ENCODE measurements around the gene OR6P1.

The OR6P1 gene

DNA sequence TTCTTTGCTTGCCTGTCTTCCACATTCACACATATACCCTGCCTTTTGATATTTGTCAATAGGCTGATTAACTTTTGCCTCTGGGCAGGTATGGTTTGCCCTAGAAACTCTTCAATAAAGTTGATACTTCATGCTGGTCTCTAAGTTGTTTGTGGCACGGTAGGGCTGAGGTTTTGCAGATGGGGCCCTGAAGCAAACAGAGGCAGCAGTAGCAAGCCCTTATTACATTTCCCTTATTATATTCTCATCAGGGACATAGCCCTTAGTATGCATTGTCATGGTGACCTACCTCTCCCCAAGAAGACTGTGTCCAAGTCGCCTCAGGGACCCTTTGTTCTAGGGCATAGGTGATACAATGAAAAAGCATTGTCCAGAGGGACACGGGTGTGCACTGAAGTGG is at the start of gene OR6P1:
Gene OR6P1, minus strand, starts transcription at position 101 of the 400 bp plus-strand sequence. CDS start 6,976 bp downstream, outside the sequence.
- DNase-seq, result no peak

GRCh38 chr1:158613764-158614163 is 43.4 kb upstream of the OR6P1 start:
- no peak for DNase-seq

GRCh38 chr1:158611916-158612315 is 41.5 kb upstream of the OR6P1 start:
- DNase-seq, result no peak

- DNase-seq, result no peak
Observed at GRCh38 chr1:158607296-158607695, 36.9 kb upstream of the OR6P1 start.

- no peak for DNase-seq
Observed at GRCh38 chr1:158604968-158605367, 34.6 kb upstream of the OR6P1 start, which contains the start of gene OR10Z1. TSS of gene OR10Z1 (plus strand) at chr1:158605268. CDS start at chr1:158606439, 1,171 bp downstream.

GRCh38 chr1:158600735-158601134 is 30.4 kb upstream of the OR6P1 start:
- DNase-seq, result no peak

DNA sequence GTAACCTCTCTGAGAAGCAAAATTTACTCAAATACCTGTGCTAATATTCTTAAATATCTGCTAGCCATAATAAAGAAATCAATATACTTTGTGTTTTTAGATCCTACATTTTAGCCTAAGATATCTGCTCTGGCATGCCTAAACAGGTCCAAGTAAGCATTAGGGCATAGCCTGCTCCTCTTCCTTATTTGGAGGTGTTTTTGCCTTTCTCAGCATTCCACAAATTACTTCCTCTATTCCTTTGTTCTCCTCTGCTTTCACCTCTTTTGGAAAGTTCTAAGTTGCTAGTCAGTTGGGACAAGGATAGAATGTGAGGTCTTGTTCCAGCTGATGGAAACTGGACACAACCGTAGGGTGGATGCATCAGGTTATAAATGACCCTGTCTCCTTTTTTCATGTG is 16.6 kb upstream of the OR6P1 start:
- DNase-seq, result no peak

- no peak for DNase-seq
Observed at GRCh38 chr1:158583962-158584361, 13.6 kb upstream of the OR6P1 start.

DNA sequence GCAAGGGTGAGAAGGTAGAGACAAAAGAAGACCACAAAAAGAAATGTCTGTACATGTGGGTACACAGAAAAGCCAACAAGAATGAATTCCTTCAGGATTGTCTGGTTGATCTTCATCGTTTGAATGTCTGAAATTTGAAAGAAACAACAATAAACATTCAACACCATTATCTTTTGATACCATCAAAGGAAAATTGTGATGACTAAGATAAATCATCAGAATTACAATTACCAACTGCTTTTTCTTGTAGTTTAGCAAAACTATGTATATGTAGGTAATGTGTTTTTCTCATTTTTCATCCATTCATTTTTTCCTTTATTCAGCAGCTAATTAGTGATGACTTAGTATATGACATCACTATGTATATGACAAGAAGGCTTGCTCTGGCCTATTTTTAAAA is 9.4 kb upstream of the OR6P1 start, which contains the start of gene OR10X1:
Gene OR10X1, minus strand, starts transcription at position 167 of the 400 bp plus-strand sequence. Its CDS starts 0 bp downstream, at position 167.
- DNase-seq, result no peak

DNA sequence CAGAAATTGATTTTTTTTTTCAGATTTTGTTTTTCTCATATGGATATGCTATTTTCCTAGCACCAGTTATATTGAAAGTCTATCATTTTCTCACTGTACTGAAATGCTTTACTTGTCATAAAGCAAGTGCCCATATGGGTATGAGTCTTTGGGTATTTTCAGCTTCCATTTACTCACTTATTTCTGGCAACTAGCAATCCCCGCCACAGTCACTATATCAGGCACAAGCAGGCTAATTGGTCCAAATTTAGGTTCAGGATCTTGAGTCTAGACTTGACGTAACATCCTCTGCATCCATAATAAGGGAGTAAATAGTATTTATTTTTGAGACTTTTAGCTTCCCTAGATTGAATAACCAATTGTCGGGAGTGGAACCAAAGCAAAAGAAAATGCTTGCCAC is 7.2 kb upstream of the OR6P1 start:
- DNase-seq, result no peak

DNA sequence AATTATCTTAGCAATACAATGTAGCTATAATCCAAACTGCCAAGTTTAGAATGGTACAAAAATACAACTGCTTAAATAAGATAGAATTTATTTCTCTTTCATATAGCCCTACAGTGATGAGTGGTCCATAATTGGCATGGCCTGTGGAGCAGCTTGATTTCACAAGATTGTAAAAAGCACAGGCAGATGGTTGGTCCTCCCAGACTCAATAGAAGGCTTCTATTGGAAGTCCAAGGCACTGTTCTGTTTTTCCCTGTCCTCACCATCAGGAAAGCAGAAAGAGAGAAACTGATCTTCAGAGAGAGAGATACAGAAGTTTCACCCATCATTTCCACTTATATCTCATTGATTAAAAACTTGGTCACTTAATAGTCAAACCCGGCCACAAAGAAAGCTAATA is 1.8 kb upstream of the OR6P1 start:
- DNase-seq, result no peak

GRCh38 chr1:158564608-158565007 is 5.8 kb downstream of the OR6P1 start:
- no peak for DNase-seq

DNA sequence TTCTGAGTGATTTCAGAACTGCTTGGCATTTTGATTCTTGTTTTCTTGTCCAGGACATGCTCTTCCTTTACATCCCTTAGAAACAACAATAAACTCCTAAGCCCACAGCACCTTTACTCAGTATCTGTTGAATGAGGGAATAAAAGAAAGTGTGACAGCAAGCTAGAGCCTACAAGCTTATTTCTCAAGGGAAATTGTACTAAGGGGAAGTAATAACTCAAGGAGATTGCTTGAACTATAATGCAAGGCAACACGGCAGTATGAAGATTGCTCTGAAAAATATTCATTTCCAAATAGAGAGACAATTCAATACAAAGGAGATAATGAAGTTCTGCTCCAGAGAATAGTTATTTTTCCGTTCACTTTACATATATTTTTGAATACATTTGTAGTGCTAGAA is 6.5 kb downstream of the OR6P1 start:
- DNase-seq, result no peak

DNA sequence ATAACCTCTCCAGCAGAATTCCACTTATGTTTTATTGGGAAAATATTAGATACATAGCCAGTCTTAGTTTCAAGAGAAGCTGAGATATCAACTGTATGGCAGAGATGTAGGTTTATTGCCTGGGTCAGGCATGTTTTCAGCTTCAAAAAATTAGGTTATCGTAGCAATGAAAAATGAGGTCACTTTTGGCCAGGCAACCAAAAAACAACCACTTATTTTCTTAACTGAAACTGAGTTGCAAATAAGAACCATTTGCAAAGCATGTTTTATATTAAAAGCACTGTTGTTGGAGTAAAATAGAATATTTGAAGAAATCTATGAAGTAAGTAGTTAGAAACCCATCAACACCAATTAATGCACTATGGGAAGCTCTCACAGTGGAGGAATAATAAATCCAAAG is 10.7 kb downstream of the OR6P1 start:
- no peak for DNase-seq

GRCh38 chr1:158554352-158554751 is 16.0 kb downstream of the OR6P1 start, which contains the start of gene OR6Y1:
TSS of gene OR6Y1 (minus strand) at chr1:158554405. CDS start at chr1:158548105, 6,300 bp downstream.
- no peak for DNase-seq

DNA sequence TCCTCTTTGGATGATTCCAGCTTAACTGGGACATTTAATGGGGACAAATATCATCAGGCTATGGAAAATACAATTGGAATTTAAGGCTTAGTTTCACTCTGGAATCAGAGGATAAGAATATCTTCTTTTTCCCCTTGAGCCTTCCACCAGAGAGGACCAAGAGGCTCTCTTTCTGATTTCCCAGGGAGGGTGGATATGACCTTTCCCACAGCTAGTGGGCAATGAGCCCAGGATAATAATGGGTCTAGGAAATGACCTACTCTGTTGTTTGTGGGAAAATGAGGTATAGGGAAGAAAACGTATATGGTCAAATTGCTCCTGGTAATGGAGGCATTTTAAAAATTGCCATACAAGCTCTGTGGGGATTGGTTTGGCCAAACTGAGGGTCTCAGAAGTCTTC is 18.1 kb downstream of the OR6P1 start:
- DNase-seq, result no peak

GRCh38 chr1:158547533-158547932 is 22.8 kb downstream of the OR6P1 start:
- DNase-seq, result no peak

DNA sequence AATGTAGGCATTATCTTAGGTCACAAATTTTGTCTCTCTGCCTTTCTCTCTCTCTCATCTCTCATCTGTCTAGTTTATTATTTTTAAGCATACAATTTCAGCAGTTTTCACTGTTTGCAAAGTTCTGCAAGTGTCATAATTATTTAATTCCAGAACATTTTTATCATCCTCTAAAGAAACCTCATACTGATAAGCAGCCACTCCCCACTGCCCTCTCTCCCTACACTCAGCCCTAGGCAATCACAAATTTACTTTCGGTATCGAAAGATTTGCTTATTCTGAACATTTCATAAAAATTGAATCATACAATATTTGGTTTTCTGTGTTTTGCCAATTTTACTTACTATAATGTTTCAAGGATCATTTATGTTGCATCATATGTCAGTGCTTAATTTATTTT is 32.8 kb downstream of the OR6P1 start:
- no peak for DNase-seq

- no peak for DNase-seq
Observed at GRCh38 chr1:158534496-158534895, 35.9 kb downstream of the OR6P1 start.

GRCh38 chr1:158527190-158527815 is 43.1 kb downstream of the OR6P1 start:
- DNase-seq, result no peak

DNA sequence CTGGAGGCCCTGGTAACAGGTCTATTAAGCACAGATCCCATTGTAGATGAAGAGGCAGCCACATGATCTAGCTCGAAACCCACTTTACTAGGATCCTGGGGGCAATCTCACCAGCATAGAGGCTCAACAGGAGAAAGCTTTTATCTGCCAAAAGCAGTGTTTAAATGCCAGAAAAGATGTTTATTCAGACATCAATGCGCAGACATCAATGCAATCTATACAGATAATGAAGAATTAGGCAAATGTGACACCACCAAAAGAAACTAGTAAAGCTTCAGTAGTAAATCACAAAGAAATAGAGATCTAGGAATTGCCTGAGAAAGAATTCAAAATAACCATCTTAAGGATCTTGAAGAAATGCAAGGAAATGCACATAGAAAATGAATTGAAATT is 48.7 kb downstream of the OR6P1 start:
- no peak for DNase-seq

DNA sequence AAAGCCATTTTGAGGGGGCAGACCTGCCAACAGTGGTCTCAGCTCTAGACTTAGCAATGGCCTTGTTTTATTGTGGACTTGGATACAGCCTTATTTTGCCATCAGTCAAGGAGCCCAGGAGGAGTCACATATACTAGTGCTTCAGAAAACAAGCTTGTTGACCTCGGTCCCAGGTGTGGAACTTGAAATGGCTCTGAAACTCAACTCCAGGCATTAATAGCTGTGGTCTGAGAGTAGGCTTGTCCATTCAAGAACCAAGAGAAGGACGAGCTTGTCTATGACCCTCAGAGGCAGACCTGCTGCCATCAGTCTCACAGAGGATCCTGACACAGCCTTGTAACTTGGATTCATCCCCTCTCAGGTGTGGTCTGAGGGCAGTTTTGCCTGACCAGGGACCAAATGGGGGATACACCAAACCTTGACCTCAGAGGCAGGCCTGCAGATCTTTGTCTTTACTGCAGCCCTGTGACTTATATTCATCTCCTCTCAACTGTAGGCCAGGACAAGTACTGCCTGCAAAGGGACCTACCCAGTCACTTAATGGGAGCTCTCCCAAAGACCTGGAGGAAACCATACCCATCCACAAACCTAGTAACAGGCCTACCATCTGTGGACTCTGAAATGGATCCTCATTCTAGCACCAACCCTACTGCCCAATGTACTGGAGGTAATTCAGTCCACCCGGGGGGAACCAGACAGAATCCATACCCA is 49.3 kb downstream of the OR6P1 start:
- no peak for DNase-seq

GRCh38 chr1:158520021-158520420 is 50.4 kb downstream of the OR6P1 start:
- no peak for DNase-seq

DNA sequence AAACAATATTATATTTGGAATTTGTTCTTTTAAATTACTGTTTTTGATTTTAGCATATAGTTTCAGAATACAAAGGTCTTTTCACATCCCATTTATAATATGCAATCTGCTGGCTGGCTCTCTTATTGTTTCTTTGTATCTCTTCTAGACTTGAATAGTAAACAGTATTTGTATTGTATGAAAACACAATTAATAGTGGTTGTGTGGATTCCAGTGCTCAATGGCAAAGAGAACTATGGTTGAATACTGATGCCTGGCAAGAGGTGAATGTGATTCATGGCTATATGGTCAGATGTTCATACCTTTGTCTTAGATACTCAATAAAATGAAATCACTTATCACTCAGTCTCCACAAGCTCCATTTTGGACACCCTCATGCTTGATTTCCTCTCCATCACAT is 53.4 kb downstream of the OR6P1 start:
- DNase-seq, result no peak
